PC-3 (cell line): ENCODE data around the gene FLAD1.

ENCODE experiments used
- EZH2 ChIP-seq: fragments of 300-600 bp; sonication (generic); IDR thresholded peaks from one replicate; pipeline ENCODE4 v1.6.1; 2017; ENCODE audit warnings: antibody characterized with exemption, mild to moderate bottlenecking, low read length; ENCODE audit not compliant: unreplicated experiment
- EZH2phosphoT487 ChIP-seq: fragments of 300-600 bp; sonication (generic); IDR thresholded peaks from 2 replicates; pipeline ENCODE4 v1.6.1; 2018; ENCODE audit warnings: mild to moderate bottlenecking, antibody characterized with exemption, low read length, borderline replicate concordance
- TF ChIP-seq, protein P1 (sequence below): fragments of 300-600 bp; sonication (generic); conservative IDR thresholded peaks from 2 replicates; pipeline ENCODE4 v1.5.1; 2017; ENCODE audit warnings: antibody characterized with exemption, low read depth, mild to moderate bottlenecking, low read length

DNA sequence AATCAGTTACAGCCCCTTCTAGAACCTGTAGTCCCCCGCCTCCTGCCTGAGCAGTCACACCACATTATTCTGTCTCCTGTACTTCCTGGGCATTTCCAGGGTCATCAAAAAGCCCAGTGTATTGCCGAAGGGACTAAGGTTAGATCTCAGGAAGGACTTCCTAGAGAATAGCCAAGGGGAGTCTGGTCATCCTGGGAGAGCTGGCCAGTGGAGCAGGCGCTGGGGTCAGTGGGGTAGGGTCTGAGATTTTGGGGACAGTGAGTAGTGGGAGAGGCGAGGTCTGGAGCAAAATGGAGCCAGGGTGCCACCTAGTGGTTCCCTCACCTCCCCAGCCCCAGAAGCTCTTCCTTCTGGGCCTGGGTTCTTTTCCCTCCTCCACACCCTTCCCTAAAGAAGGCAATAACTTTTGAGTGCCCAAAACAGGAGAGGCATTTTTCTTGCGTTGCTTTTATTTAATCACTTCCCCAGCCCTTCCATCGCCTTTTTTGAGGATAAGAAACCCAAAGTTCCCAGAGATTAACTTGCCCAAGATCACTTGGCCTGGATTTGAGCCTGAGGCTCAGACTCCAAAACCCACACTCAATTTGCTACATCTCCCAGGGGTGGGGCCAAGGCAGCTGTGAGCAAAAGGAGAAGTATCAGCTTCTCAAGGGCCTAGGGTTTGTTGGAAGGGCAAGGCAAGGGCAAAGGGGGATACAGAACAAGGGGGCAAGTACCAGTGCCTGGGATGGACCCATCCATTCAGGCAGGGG lies 39.3 kb upstream of the FLAD1 start:
- TF ChIP-seq, protein P1, sequence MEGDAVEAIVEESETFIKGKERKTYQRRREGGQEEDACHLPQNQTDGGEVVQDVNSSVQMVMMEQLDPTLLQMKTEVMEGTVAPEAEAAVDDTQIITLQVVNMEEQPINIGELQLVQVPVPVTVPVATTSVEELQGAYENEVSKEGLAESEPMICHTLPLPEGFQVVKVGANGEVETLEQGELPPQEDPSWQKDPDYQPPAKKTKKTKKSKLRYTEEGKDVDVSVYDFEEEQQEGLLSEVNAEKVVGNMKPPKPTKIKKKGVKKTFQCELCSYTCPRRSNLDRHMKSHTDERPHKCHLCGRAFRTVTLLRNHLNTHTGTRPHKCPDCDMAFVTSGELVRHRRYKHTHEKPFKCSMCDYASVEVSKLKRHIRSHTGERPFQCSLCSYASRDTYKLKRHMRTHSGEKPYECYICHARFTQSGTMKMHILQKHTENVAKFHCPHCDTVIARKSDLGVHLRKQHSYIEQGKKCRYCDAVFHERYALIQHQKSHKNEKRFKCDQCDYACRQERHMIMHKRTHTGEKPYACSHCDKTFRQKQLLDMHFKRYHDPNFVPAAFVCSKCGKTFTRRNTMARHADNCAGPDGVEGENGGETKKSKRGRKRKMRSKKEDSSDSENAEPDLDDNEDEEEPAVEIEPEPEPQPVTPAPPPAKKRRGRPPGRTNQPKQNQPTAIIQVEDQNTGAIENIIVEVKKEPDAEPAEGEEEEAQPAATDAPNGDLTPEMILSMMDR = peak; percentile 97
- TF ChIP-seq EZH2 (no peak), EZH2phosphoT487 (no peak)
